Subcutaneous abdominal adipose tissue (tissue), 5 donors: Measurements from ENCODE around the gene TSPAN32.
"Not testable (repeated sequence)": the region's sequence is repeated elsewhere in the genome, so short reads cannot be mapped to it uniquely, and the experiment has no call there.

ENCODE experiments used
- H3K27ac ChIP-seq: one replicate; pipeline ENCODE4 v1.7.0; 2013; ENCODE audit warnings: low read depth, mild to moderate bottlenecking, inconsistent platforms, low read length, moderate library complexity
- H3K27me3 ChIP-seq, 5 donors: one replicate each; pipeline ENCODE4 v1.7.0; 2013; ENCODE audit warnings: low read length in 5 of 5, inconsistent platforms in 1 of 5; ENCODE audit not compliant: control insufficient read depth in 5 of 5, insufficient read depth in 4 of 5
- H3K36me3 ChIP-seq, 5 donors: one replicate each; pipeline ENCODE4 v1.7.0; 2013; ENCODE audit warnings: low read length in 5 of 5; ENCODE audit not compliant: control insufficient read depth in 5 of 5, insufficient read depth in 5 of 5
- H3K4me1 ChIP-seq, 5 donors: one replicate each; pipeline ENCODE4 v1.7.0; 2013; ENCODE audit warnings: low read length in 5 of 5, mild to moderate bottlenecking in 3 of 5, moderate library complexity in 1 of 5; ENCODE audit not compliant: control insufficient read depth in 5 of 5, insufficient read depth in 5 of 5
- H3K4me3 ChIP-seq, 5 donors: one replicate each; pipeline ENCODE4 v1.7.0; 2013; ENCODE audit warnings: low read length in 5 of 5, low read depth in 1 of 5
- H3K9ac ChIP-seq, 5 donors: one replicate each; pipeline ENCODE4 v1.7.0; 2013; ENCODE audit warnings: low read length in 5 of 5, mild to moderate bottlenecking in 4 of 5, moderate library complexity in 3 of 5
- H3K9me3 ChIP-seq, 5 donors: one replicate each; pipeline ENCODE4 v1.7.0; 2013; ENCODE audit warnings: low read length in 5 of 5; ENCODE audit not compliant: control insufficient read depth in 5 of 5
- donor health status: healthy.
- donor health status: healthy.
- donor health status: healthy.
- donor health status: healthy.
- donor health status: healthy.

Gene TSPAN32

GRCh38 chr11:2335286-2335685 is 33.5 kb downstream of the TSPAN32 start:
- H3K27me3 ChIP-seq, H3K9ac ChIP-seq, H3K4me3 ChIP-seq, H3K27ac ChIP-seq, H3K36me3 ChIP-seq, H3K9me3 ChIP-seq, H3K4me1 ChIP-seq: not testable (repeated sequence)

- H3K27me3 ChIP-seq, H3K9ac ChIP-seq, H3K4me1 ChIP-seq, H3K27ac ChIP-seq, H3K9me3 ChIP-seq, H3K4me3 ChIP-seq, H3K36me3 ChIP-seq: not testable (repeated sequence)
Measured at GRCh38 chr11:2338760-2339159, 36.9 kb downstream of the TSPAN32 start.

DNA sequence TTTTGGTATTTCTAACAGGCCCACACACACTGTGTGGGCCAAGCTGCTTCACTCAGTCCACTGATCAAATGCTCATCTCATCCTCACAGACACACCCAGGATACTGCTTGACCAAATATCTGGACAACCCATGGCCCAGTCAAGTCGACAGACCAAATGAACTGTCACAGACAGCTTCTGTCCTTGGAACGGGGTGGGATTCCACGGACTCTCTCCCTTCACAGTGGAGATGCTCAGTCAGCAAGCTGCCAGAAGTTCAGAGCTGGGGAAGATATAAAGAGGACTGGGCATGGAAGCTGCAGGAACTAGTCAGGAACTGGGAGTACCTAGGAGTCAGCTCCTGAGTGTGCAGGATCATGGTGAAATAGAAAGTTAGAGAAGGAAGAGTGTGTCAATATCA is 40.7 kb downstream of the TSPAN32 start:
- Histone ChIP-seq H3K4me1 (peaks cover 0 to 12% (median 10%) of the 10 kb centered on the region in 5 donors), H3K27me3 (no peaks in the 10 kb centered on the region), H3K9me3 (peaks cover 0 to 2% (median 0%) of the 10 kb centered on the region in 5 donors), H3K4me3 (no peak overlapping the region), H3K36me3 (no peaks in the 10 kb centered on the region), H3K27ac (no peak overlapping the region), H3K9ac (no peak overlapping the region)

- H3K4me3 ChIP-seq, result no peak overlapping the region
- H3K36me3 ChIP-seq, result no peaks in the 10 kb centered on the region
- no peak overlapping the region for H3K9ac ChIP-seq
- no peaks in the 10 kb centered on the region for H3K27me3 ChIP-seq
- peaks cover 0 to 14% (median 13%) of the 10 kb centered on the region in 5 donors for H3K4me1 ChIP-seq
- peaks cover 0 to 2% (median 0%) of the 10 kb centered on the region in 5 donors for H3K9me3 ChIP-seq
- H3K27ac ChIP-seq, result no peak overlapping the region
Measured at GRCh38 chr11:2342981-2343380, 41.2 kb downstream of the TSPAN32 start.

- Histone ChIP-seq H3K27ac (no peak overlapping the region), H3K9me3 (peaks cover 0 to 2% (median 0%) of the 10 kb centered on the region in 5 donors), H3K36me3 (no peaks in the 10 kb centered on the region), H3K27me3 (no peaks in the 10 kb centered on the region), H3K9ac (no peak overlapping the region), H3K4me3 (no peak overlapping the region), H3K4me1 (peaks cover 0 to 15% (median 13%) of the 10 kb centered on the region in 5 donors)
Measured at GRCh38 chr11:2343502-2343901, 41.7 kb downstream of the TSPAN32 start.

- Histone ChIP-seq H3K4me1 (peaks cover 0 to 15% (median 13%) of the 10 kb centered on the region in 5 donors), H3K9me3 (peaks cover 0 to 12% (median 10%) of the 10 kb centered on the region in 5 donors), H3K27ac (no peak overlapping the region), H3K4me3 (no peak overlapping the region), H3K9ac (no peak overlapping the region), H3K27me3 (no peaks in the 10 kb centered on the region), H3K36me3 (no peaks in the 10 kb centered on the region)
Measured at GRCh38 chr11:2345050-2345449, 43.2 kb downstream of the TSPAN32 start.

GRCh38 chr11:2346014-2346413 is 44.2 kb downstream of the TSPAN32 start:
- no peak overlapping the region for H3K4me3 ChIP-seq
- H3K27me3 ChIP-seq, result no peaks in the 10 kb centered on the region
- peaks cover 0 to 15% (median 13%) of the 10 kb centered on the region in 5 donors for H3K4me1 ChIP-seq
- no peak overlapping the region for H3K9ac ChIP-seq
- no peaks in the 10 kb centered on the region for H3K36me3 ChIP-seq
- H3K9me3 ChIP-seq, result peaks cover 0 to 16% (median 12%) of the 10 kb centered on the region in 5 donors
- no peak overlapping the region for H3K27ac ChIP-seq

- Histone ChIP-seq H3K9me3 (peaks cover 0 to 16% (median 12%) of the 10 kb centered on the region in 5 donors), H3K36me3 (no peaks in the 10 kb centered on the region), H3K27me3 (no peaks in the 10 kb centered on the region), H3K9ac (no peak overlapping the region), H3K27ac (no peak overlapping the region), H3K4me1 (peaks cover 0 to 15% (median 13%) of the 10 kb centered on the region in 5 donors), H3K4me3 (no peak overlapping the region)
Measured at GRCh38 chr11:2346586-2347307, 44.9 kb downstream of the TSPAN32 start.

- H3K4me3 ChIP-seq, result no peak overlapping the region
- peaks cover 0 to 16% (median 12%) of the 10 kb centered on the region in 5 donors for H3K9me3 ChIP-seq
- peaks cover 0 to 15% (median 13%) of the 10 kb centered on the region in 5 donors for H3K4me1 ChIP-seq
- no peaks in the 10 kb centered on the region for H3K27me3 ChIP-seq
- H3K27ac ChIP-seq, result no peak overlapping the region
- H3K36me3 ChIP-seq, result no peaks in the 10 kb centered on the region
- no peak overlapping the region for H3K9ac ChIP-seq
Measured at GRCh38 chr11:2347308-2347830, 45.6 kb downstream of the TSPAN32 start.

DNA sequence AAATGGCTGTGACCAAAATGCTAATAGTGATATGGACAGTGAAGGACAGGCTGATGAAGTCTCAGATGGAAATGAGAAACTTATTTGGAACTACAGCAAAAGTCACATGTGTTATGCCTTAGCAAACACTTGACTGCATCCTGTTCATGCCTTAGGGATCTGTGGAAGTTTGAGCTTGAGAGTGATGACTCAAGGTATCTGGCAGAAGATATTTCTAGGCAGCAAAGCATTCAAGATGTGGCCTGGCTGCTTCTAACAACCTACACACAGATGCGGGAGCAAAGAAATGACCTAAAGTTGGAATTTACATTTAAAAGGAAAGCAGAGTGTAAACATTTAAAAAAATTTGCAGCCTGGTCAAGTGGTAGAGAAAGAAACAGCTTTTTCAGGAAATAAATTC is 47.2 kb downstream of the TSPAN32 start:
- Histone ChIP-seq H3K4me3 (no peak overlapping the region), H3K27ac (no peak overlapping the region), H3K9ac (no peak overlapping the region), H3K27me3 (no peaks in the 10 kb centered on the region), H3K9me3 (peaks cover 0 to 16% (median 12%) of the 10 kb centered on the region in 5 donors), H3K36me3 (no peaks in the 10 kb centered on the region), H3K4me1 (peaks cover 0 to 15% (median 9%) of the 10 kb centered on the region in 5 donors)
